ENCODE measurements around the gene KRTAP4-8. TPM values are rescaled to one million over a fixed set of nuclear protein-coding genes. Genes with fewer than 3 reads are reported as not detected.
"Not testable (repeated sequence)": the region's sequence is repeated elsewhere in the genome, so short reads cannot be mapped to it uniquely, and the experiment has no call there.

Gene KRTAP4-8
- not detected in 2 replicates for total RNA-seq (2014; rRNA removed; shearing (Covaris generic))
- 0.55 and 1.2 TPM in 2 replicates for polyA plus RNA-seq (2015; cell fraction: cytosol; rRNA removed)
- polyA plus RNA-seq (2015; cell fraction: nucleus; rRNA removed) = 0.92 and 0.98 TPM in 2 replicates

DNA sequence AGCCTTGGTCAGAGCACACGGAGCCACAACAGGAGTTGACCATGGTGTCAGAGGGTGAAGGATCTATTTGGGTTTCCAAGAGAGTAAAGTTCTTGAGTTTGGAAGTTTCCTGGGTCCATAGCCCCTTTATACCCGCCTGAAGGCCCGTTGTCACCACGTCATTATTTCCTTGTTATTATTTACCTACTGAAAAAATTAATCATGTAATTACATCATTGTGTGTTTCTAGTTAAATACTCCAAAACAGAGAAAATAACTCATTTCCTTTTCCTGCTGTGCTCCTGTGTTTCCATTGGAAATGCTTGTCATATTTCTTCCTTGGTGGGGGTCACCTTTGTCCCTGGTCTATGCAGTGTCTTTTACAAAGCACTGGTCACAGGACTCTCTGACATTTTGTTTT is at the start of gene KRTAP4-8:
KRTAP4-8 (minus strand) TSS at position 101 of the 400 bp plus-strand sequence; CDS start at position 43, 58 bp downstream.
- no peak for DNase-seq (ENCODE audit: low read depth)

GRCh38 chr17:41145261-41145660 is 47.3 kb upstream of the KRTAP4-8 start:
- no peak for DNase-seq (ENCODE audit: low read depth)

DNA sequence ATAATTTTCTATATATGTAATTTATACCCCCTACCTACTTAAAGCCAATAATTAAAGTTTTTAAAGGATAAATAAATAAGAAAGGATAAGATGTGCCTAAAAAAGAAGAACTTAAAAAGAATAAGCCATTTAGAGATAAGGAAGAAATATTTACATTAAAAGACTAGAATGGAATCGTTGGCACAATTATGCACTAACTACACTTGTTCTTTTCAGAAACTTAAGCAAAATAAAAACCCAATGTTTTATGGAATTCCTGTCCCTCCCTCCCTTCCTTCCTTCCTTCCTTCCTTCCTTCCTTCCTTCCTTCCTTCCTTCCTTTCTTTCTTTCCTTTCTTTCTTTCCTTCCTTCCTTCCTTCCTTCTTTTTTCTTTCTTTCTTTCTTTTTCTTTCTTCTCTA is 46.9 kb upstream of the KRTAP4-8 start:
- DNase-seq (ENCODE audit: low read depth) = no peak

GRCh38 chr17:41141361-41141760 is 43.4 kb upstream of the KRTAP4-8 start:
- no peak for DNase-seq (ENCODE audit: low read depth)

- DNase-seq (ENCODE audit: low read depth) = peak; percentile 97
Measured at GRCh38 chr17:41140360-41141131, 42.6 kb upstream of the KRTAP4-8 start, which contains the start of gene KRTAP4-6. KRTAP4-6 (minus strand) TSS chr17:41140544; CDS start chr17:41140487, 57 bp downstream.

DNA sequence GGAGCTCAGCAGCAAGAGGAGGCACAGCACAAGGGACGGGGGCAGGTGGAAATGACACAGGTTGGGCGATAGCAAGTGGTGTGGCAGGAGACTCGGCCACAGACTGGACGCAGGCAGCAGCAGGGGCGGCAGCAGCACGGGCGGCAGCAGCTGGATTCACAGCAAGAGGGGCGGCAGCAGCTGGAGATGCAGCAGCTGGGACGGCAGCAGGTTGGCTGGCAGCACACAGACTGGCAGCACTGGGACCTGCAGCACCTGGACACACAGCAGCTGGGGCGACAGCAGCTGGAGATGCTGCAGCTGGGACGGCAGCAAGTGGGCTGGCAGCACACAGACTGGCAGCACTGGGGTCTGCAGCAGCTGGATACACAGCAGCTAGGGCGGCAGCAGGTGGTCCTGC is 41.9 kb upstream of the KRTAP4-8 start:
- DNase-seq (ENCODE audit: low read depth) = not testable (repeated sequence)

DNA sequence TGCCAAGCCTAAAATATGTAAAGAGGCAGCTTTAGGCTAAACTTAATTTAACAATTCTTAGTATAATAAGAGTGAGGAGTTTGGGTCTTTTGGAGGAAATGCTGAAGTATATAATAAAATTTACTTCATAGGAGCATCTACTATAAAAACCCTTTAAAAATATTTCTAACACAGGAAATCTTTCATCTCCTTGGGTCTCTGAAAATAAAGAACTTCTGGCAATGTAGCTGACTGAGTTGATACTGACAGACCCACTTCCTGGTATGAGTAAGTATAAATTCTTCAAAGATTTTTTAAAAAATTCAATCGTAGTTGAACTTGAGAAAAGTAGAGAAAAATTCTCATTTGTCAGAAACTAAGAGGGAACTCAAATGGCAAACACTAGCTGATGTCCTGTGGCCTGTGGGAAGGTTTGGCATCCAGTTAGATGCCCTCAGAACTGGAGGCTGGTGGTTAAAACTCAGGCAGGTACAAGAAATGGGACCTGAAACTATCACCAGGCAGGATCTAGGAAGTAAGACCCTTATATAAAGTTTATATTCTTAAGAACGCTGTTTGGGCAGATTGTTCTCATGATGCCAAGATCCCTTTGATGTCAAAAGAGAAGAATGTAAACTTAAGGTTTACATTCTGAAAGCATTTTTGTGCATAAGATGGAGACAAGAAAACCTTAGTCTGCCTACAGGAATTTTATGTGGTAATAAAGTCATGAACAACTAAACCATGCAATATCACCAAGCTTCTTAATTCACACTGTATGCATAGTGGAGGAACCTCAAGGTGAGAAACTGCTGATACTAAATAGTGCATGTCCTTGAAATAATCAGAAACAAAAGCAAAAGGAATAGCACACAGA is 36.2 kb upstream of the KRTAP4-8 start:
- DNase-seq (ENCODE audit: low read depth) = no peak

DNA sequence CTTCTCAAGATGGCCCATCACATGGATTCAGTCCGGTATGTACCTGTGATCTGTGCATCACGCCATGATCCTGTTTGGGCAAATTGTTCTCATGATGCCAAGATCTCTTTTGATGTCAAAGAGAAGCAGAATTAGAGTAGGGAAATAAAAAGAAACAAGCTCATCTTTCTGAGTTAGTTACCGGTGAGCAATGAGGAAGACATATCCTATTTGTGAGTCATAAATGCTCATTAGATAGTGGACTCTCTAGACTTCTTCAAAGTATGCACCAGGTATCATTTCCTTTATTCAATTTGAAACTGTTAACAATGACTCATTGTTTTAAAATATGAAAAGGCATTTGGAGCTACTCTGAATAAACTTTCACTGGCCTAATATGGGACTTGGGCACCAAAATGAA is 34.0 kb upstream of the KRTAP4-8 start:
- peak; percentile 75 for DNase-seq (ENCODE audit: low read depth)

DNA sequence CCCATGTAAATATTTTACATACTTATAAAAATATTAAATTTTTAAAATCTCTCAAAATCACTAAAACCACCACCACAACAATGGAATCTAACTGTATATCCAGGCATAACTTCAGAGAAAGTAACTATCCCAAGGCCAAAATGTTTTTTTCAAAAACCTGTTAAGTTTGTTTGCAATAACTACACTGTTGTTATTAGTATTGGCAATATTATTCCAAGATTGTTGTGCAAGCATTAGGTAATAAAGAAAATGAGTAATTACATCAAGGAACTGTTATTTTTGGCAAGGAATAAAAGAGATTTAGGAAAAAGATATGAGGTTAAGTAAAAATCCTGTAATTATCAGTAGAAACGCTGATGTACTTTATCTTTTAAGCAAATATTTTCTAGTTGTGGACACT is 29.4 kb upstream of the KRTAP4-8 start:
- no peak for DNase-seq (ENCODE audit: low read depth)

DNA sequence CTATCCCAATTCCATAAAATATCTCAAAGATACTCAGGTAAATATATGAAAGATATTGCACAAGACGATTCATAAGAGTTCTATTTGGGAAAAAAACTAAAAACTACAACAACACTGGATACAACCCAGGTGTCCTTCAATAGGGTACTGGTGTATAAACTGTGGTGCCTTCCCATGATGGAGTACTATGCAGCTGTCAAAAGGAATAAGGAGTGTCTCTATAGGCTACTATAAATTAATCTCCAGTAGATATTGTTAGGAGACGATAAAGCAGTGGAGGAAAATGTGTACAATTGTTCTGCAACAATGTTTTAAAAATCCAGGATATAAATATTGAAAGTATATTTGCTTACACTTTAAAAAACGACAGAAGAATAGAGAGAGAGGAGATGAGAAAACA is 28.5 kb upstream of the KRTAP4-8 start:
- DNase-seq (ENCODE audit: low read depth) = no peak

DNA sequence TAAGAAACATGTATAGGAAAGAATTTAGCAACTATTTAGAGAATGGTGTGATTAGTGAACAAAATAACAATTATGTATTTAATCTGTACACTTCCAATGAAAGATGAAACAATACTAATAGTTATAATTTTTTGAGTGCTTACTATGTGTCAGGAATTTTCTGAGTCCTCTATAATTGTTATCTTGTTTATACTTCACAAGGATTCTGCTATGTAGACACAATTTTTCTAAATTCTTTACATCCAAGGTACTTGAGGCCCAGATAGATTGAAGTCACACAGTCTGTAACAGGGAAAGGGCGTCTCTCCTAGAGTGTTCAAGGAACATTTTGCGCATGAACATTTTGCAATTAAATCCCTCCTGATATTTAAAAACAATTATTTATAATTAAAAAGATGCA is 27.1 kb upstream of the KRTAP4-8 start:
- DNase-seq (ENCODE audit: low read depth) = no peak

DNA sequence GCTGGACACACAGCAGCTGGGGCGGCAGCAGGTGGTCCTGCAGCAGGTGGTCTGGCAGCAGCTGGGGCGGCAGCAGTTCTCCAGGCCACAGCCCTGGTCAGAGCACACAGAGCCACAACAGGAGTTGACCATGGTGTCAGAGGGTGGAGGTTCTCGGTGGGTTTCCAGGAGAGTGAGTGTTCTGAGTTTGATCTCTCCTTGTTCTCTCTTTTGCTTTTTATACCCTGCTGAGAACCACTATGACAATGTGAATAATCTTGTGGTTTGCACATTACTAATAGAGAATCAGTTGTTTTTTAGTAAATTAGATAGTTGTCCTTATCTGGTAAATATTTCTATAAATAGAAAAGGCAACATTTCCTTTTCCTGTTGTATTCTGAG is 26.0 kb upstream of the KRTAP4-8 start, which contains the start of gene KRTAP4-12:
KRTAP4-12 (minus strand) TSS at position 192 of the 381 bp plus-strand sequence; CDS start at position 132, 60 bp downstream.
- DNase-seq (ENCODE audit: low read depth) = not testable (repeated sequence)

DNA sequence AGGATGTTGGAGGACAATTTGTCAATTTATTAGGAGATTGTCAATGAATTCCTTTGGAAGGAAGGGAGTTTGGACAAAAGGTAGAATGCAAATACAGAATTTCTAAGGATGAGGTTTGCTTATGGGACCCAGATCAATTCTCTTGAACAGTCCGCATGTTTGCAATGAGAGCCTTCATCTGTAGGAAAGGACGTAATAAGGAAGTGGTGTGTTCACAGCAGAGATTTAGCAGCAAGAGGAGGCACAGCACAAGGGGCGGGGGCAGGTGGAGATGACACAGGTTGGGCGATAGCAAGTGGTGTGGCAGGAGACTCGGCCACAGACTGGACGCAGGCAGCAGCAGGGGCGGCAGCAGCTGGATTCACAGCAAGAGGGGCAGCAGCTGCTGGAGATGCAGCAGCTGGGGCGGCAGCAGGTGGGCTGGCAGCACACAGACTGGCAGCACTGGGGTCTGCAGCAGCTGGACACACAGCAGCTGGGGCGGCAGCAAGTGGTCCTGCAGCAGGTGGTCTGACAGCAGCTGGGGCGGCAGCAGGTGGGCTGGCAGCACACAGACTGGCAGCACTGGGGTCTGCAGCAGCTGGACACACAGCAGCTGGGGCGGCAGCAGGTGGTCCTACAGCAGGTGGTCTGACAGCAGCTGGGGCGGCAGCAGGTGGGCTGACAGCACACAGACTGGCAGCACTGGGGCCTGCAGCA is 25.5 kb upstream of the KRTAP4-8 start:
- not testable (repeated sequence) for DNase-seq (ENCODE audit: low read depth)

GRCh38 chr17:41121742-41122141 is 23.8 kb upstream of the KRTAP4-8 start:
- no peak for DNase-seq (ENCODE audit: low read depth)

DNA sequence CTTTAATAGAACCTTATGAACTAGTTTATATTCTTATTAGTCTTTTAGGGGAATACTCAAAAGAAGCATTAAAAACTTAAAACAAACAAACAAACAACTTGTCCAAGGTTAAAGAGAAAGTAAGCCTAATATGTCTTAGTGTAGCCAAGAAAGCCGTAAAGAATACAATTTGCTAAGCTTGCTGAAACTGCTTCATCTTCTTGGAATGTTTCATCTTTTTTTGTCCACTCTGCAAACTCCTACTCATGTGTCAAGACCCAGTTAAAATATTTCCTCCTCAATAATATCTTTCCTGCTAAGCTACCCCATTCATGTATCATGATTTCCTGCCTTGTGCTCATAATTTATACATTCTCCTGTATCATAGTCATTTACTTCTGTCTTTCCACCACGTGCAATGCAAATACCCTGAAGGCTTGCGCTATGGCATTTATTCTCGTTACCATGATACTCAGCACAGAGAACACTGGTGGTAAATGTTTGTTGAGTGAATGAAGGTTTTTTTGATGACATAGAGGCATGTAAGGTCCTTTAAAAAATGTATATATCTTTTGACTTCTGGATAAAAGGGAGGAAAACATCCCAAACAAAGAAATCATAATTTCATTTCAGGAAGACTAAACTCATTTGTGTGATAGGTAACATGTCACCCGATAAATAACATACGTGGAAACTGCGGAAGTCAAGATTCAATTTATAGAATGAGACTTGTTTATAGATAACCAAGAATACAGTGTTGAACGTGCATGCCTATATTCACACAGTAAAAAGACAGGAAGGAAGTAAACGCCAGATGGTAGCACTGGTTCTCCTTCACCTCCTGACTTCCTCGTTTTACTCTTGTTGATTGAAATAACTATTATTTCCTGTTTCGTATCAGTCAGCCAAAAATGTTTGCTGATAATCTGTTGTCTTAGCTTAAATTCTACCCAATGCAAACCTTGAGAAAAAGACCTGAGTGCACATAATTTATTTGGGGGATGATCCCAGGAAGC is 22.1 kb upstream of the KRTAP4-8 start:
- DNase-seq (ENCODE audit: low read depth) = peak; percentile 45

- no peak for DNase-seq (ENCODE audit: low read depth)
Measured at GRCh38 chr17:41118721-41119120, 20.8 kb upstream of the KRTAP4-8 start.

GRCh38 chr17:41117846-41118386 is 20.0 kb upstream of the KRTAP4-8 start, which contains the start of gene KRTAP4-11:
KRTAP4-11 (minus strand) TSS chr17:41118373; CDS start chr17:41118315, 58 bp downstream.
- not testable (repeated sequence) for DNase-seq (ENCODE audit: low read depth)

DNA sequence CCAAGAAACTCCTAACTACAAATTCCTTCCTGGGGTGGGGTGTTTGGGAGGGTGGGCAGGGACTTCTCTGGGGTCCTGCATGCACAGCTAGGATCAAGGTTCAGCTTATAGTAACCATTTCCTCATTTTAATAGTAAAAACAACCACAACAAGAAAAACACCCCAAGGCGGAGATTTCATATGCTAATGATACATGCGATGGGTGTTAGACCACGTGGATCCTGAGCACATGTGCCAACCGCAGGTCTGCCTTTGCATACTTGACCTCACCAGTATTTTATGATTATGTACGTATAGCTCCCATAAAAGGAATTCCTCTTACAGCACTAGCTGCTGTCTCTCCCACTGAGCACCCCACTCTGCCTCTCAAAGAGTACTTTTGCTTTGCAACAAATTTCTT is 18.4 kb upstream of the KRTAP4-8 start:
- DNase-seq (ENCODE audit: low read depth) = no peak

DNA sequence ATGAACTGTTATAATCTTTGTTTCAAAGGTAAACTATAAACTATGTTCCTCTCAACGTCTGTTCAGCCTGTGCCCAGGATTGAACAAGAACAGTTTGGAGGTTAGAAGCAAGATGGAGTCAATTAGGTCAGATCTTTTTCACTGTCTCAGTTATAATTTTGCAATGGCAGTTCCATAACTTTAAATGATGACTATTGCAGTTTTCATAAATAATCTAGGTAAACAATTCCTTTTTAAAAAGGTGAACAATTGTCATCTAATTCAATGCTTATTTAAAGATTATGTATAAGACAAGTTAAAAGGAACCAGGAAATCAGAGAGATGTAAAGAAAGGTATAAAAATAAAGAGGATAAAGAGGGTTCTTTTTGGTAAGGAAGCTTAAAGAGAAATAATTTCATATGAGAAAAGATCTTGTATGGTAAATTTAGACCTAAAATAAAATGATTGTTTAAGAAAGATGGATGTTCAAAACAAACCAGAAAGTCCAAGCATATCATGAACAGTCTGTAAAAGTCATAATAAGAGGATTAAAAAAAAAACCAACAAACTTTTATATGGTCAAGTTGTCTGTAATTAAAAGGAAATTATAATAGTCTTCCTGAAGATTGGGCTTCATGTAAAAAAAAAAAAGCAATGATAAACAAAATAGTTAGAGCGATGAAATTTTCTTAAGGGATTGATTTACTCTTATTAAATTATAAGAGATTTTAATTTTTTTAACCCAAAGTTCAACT is 13.4 kb upstream of the KRTAP4-8 start:
- no peak for DNase-seq (ENCODE audit: low read depth)

Measured in HT1080 (cell line).